H9 (cell line): Measurements from ENCODE around the gene HELQ. TPM values are rescaled to one million over a fixed set of nuclear protein-coding genes. Genes with fewer than 3 reads are reported as not detected.

ENCODE experiments used
- DNase-seq: peaks from one replicate; pipeline ENCODE4 v3.0.0-alpha.2; 2017
- H2AFZ ChIP-seq: one replicate; pipeline ENCODE4 v1.6.1; 2013; ENCODE audit warnings: mild to moderate bottlenecking, low read length, control low read depth, moderate library complexity
- H2AK5ac ChIP-seq: 2 replicates; pipeline ENCODE4 v1.6.1; 2013; ENCODE audit warnings: low read length, control low read depth, mixed read lengths; ENCODE audit not compliant: insufficient read length
- H2BK120ac ChIP-seq: one replicate; pipeline ENCODE4 v1.6.1; 2013; ENCODE audit warnings: low read depth, mild to moderate bottlenecking, low read length, control low read depth, inconsistent platforms; ENCODE audit not compliant: poor library complexity, severe bottlenecking
- H2BK12ac ChIP-seq: 2 replicates; pipeline ENCODE4 v1.6.1; 2013; ENCODE audit warnings: low read length, control low read depth, mixed read lengths, low read depth; ENCODE audit not compliant: insufficient read length
- H2BK15ac ChIP-seq: 2 replicates; pipeline ENCODE4 v1.6.1; 2013; ENCODE audit warnings: low read depth, low read length, control low read depth
- H2BK20ac ChIP-seq: one replicate; pipeline ENCODE4 v1.6.1; 2013; ENCODE audit warnings: low read depth, mild to moderate bottlenecking, low read length, control low read depth, inconsistent platforms; ENCODE audit not compliant: poor library complexity, severe bottlenecking
- H2BK5ac ChIP-seq: 2 replicates; pipeline ENCODE4 v1.6.1; 2013; ENCODE audit warnings: low read length, control low read depth, mixed read lengths; ENCODE audit not compliant: insufficient read length
- H3K14ac ChIP-seq: 2 replicates; pipeline ENCODE4 v1.6.1; 2013; ENCODE audit warnings: low read length, control low read depth; ENCODE audit not compliant: insufficient read depth
- H3K18ac ChIP-seq: 2 replicates; pipeline ENCODE4 v1.6.1; 2013; ENCODE audit warnings: low read depth, mild to moderate bottlenecking, mixed read lengths, low read length, control low read depth; ENCODE audit not compliant: insufficient read length
- H3K23ac ChIP-seq: 2 replicates; pipeline ENCODE4 v1.6.1; 2013; ENCODE audit warnings: low read length, control low read depth, mixed read lengths, low read depth; ENCODE audit not compliant: insufficient read length
- H3K23me2 ChIP-seq: 2 replicates; pipeline ENCODE4 v1.6.1; 2013; ENCODE audit warnings: low read depth, mild to moderate bottlenecking, mixed read lengths, low read length, control low read depth; ENCODE audit not compliant: insufficient read length, poor library complexity, severe bottlenecking
- H3K27ac ChIP-seq: 2 replicates; pipeline ENCODE4 v1.5.1; 2013; ENCODE audit warnings: low read length, control low read depth, mixed read lengths, low read depth; ENCODE audit not compliant: insufficient read length
- H3K27me3 ChIP-seq: 2 replicates; pipeline ENCODE4 v1.6.1; 2013; ENCODE audit warnings: low read length, control low read depth, inconsistent platforms; ENCODE audit not compliant: insufficient read depth
- H3K4ac ChIP-seq: 2 replicates; pipeline ENCODE4 v1.6.1; 2013; ENCODE audit warnings: low read depth, mild to moderate bottlenecking, control low read depth, inconsistent platforms, low read length, moderate library complexity
- H3K4me1 ChIP-seq: 2 replicates; pipeline ENCODE4 v1.6.1; 2013; ENCODE audit warnings: low read length, control low read depth, inconsistent platforms; ENCODE audit not compliant: insufficient read depth
- H3K4me2 ChIP-seq: 2 replicates; pipeline ENCODE4 v1.6.1; 2013; ENCODE audit warnings: low read length, control low read depth, mixed read lengths; ENCODE audit not compliant: insufficient read length, insufficient read depth
- H3K56ac ChIP-seq: 2 replicates; pipeline ENCODE4 v1.6.1; 2013; ENCODE audit warnings: low read depth, mild to moderate bottlenecking, mixed read lengths, low read length, control low read depth; ENCODE audit not compliant: insufficient read length
- H3K79me1 ChIP-seq: 2 replicates; pipeline ENCODE4 v1.6.1; 2013; ENCODE audit warnings: low read depth, mild to moderate bottlenecking, moderate library complexity, low read length, control low read depth, inconsistent platforms; ENCODE audit not compliant: insufficient read depth, poor library complexity, severe bottlenecking
- H3K79me2 ChIP-seq: 2 replicates; pipeline ENCODE4 v1.6.1; 2013; ENCODE audit warnings: low read length, control low read depth, inconsistent platforms; ENCODE audit not compliant: insufficient read depth
- H3K9ac ChIP-seq: 2 replicates; pipeline ENCODE4 v1.6.1; 2013; ENCODE audit warnings: low read length, control low read depth, mixed read lengths; ENCODE audit not compliant: insufficient read length; ENCODE audit errors: extremely low read depth
- H3K9me3 ChIP-seq: one replicate; pipeline ENCODE4 v1.6.1; 2013; ENCODE audit warnings: low read depth, low read length, inconsistent platforms; ENCODE audit not compliant: control insufficient read depth
- H3T11ph ChIP-seq: one replicate; pipeline ENCODE4 v1.6.1; 2013; ENCODE audit warnings: mild to moderate bottlenecking, low read length, control low read depth, inconsistent platforms
- H4K20me1 ChIP-seq: one replicate; pipeline ENCODE4 v1.6.1; 2013; ENCODE audit not compliant: control insufficient read depth, insufficient read length, insufficient read depth
- H4K5ac ChIP-seq: 2 replicates; pipeline ENCODE4 v1.6.1; 2013; ENCODE audit warnings: low read depth, mild to moderate bottlenecking, mixed read lengths, low read length, control low read depth; ENCODE audit not compliant: insufficient read length
- H4K8ac ChIP-seq: replicated peaks from 2 replicates; pipeline ENCODE4 v1.6.1; 2013; ENCODE audit warnings: low read length, control low read depth, mixed read lengths, low read depth; ENCODE audit not compliant: insufficient read length
- H4K91ac ChIP-seq: 2 replicates; pipeline ENCODE4 v1.6.1; 2013; ENCODE audit warnings: low read depth, mild to moderate bottlenecking, moderate library complexity, mixed read lengths, low read length, control low read depth; ENCODE audit not compliant: insufficient read length
- H3K27ac Mint-ChIP-seq, 3 experiments: 2 replicates in 2 of 3; 3 replicates in 1 of 3; pipeline ENCODE4 v1.8.0; 2020 to 2021; ENCODE audit warnings: mixed read lengths in 3 of 3, mild to moderate bottlenecking in 1 of 3, moderate library complexity in 1 of 3
- H3K27me3 Mint-ChIP-seq: 2 replicates; pipeline ENCODE4 v1.8.0; 2021; ENCODE audit warnings: low read depth, mild to moderate bottlenecking, moderate library complexity, mixed read lengths
- H3K36me3 Mint-ChIP-seq, 3 experiments: 2 replicates in 2 of 3; 3 replicates in 1 of 3; pipeline ENCODE4 v1.8.0; 2020 to 2021; ENCODE audit warnings: low read depth in 3 of 3, mixed read lengths in 3 of 3; ENCODE audit not compliant: insufficient read depth in 1 of 3
- H3K4me1 Mint-ChIP-seq, 2 experiments: 2 replicates each; pipeline ENCODE4 v1.8.0; 2020; ENCODE audit warnings: mixed read lengths in 2 of 2
- H3K4me3 Mint-ChIP-seq, 2 experiments: 2 replicates in 1 of 2; 3 replicates in 1 of 2; pipeline ENCODE4 v1.8.0; 2020 to 2021; ENCODE audit warnings: mild to moderate bottlenecking in 2 of 2, mixed read lengths in 2 of 2, moderate library complexity in 1 of 2
- H3K9me3 Mint-ChIP-seq, 2 experiments: 2 replicates in 1 of 2; 3 replicates in 1 of 2; pipeline ENCODE4 v1.8.0; 2020; ENCODE audit warnings: mild to moderate bottlenecking in 2 of 2, mixed read lengths in 2 of 2, moderate library complexity in 1 of 2
- CTCF ChIP-seq: fragments of 200-600 bp; sonication (generic); conservative IDR thresholded peaks from 3 replicates; pipeline ENCODE4 v1.8.0; 2021; ENCODE audit warnings: antibody characterized with exemption, mild to moderate bottlenecking
- WGBS: extraction: QIAGEN DNeasy Blood & Tissue Kit; methylation state at CpG from one replicate; pipeline ENCODE4 v1.1.7; 2013; ENCODE audit warnings: missing lambda C conversion rate, low lambda C conversion rate, mixed read lengths; ENCODE audit not compliant: insufficient read length; ENCODE audit errors: extremely low coverage; 5-methylcytosine and 5-hydroxymethylcytosine counted together
- total RNA-seq: library from RNA; stranded (reverse); gene quantifications from 2 replicates; pipeline ENCODE4 v1.2.1, GENCODE V29; 2021

HELQ gene
- total RNA-seq, 1 experiment from 2014 or later = 16.2 TPM

- Histone ChIP-seq H3K4me2 (no peak overlapping the region), H4K20me1 (no peaks in the 10 kb centered on the region), H2BK15ac (no peak overlapping the region), H2BK20ac (no peak overlapping the region), H3K27me3 (no peaks in the 10 kb centered on the region), H2AFZ (no peak overlapping the region), H2AK5ac (no peak overlapping the region), H3K9me3 (peaks cover 17% of the 10 kb centered on the region), H4K8ac (no peak overlapping the region), H3K4ac (no peak overlapping the region), H2BK5ac (no peak overlapping the region), H3T11ph (no peak overlapping the region), H2BK120ac (no peak overlapping the region), H3K18ac (no peak overlapping the region), H4K5ac (no peak overlapping the region), H3K14ac (no peak overlapping the region), H3K23me2 (no peaks in the 10 kb centered on the region), H4K91ac (no peak overlapping the region), H3K23ac (no peak overlapping the region), H3K79me2 (no peaks in the 10 kb centered on the region), H3K4me1 (no peaks in the 10 kb centered on the region), H2BK12ac (no peak overlapping the region), H3K9ac (no peak overlapping the region), H3K56ac (no peak overlapping the region), H3K79me1 (no peaks in the 10 kb centered on the region), H3K27ac (no peak overlapping the region)
- no peak overlapping the region for H3K4me3 Mint-ChIP-seq
- DNase-seq = no peak
- TF ChIP-seq CTCF = no peak
- peaks cover 0 to 3% of the 10 kb centered on the region in 2 experiments; a peak in 3 of 4 replicates for H3K4me1 Mint-ChIP-seq
- no CpG with 5 or more reads among the region's 4 CpGs for WGBS
- H3K27ac Mint-ChIP-seq = no peak overlapping the region
- H3K36me3 Mint-ChIP-seq = peaks cover 15 to 25% (median 16%) of the 10 kb centered on the region in 3 experiments
- peaks cover 31 to 35% of the 10 kb centered on the region in 2 experiments for H3K9me3 Mint-ChIP-seq
- peaks cover 15% of the 10 kb centered on the region for H3K27me3 Mint-ChIP-seq
These were observed 74.5 kb downstream of the HELQ start for GRCh38 chr4:83381173-83381572.
